Measurements from ENCODE around the gene SENP8.

DNA sequence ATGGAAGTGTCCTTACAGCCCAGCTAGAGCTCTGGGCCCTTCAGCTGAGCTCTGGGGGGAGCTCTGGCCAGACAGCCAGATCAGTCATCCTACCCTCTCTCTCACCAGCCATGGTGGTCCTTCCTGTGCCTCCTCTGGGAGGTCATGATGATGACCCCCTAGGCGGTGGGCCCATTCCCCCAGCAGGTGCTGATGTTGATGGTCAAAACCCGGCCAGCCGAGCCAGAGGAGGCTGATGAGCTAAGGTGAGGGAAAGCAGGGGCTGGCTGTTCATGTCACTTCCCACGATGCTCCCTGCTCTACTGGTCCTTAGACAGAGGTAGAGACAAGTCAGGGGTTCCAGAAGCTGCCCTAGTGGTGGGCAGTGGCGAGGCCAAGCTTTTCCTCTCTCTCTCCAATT lies 44.4 kb downstream of the SENP8 start:
- TF ChIP-seq POLR2A (IDR thresholded peaks at IDR 0.05): no peak
- TF ChIP-seq, protein P1, sequence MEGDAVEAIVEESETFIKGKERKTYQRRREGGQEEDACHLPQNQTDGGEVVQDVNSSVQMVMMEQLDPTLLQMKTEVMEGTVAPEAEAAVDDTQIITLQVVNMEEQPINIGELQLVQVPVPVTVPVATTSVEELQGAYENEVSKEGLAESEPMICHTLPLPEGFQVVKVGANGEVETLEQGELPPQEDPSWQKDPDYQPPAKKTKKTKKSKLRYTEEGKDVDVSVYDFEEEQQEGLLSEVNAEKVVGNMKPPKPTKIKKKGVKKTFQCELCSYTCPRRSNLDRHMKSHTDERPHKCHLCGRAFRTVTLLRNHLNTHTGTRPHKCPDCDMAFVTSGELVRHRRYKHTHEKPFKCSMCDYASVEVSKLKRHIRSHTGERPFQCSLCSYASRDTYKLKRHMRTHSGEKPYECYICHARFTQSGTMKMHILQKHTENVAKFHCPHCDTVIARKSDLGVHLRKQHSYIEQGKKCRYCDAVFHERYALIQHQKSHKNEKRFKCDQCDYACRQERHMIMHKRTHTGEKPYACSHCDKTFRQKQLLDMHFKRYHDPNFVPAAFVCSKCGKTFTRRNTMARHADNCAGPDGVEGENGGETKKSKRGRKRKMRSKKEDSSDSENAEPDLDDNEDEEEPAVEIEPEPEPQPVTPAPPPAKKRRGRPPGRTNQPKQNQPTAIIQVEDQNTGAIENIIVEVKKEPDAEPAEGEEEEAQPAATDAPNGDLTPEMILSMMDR (IDR thresholded peaks at IDR 0.05): no peak
